Body of pancreas (tissue), 4 donors: ENCODE data around the gene TRIM52.

ENCODE experiments used
- CTCF ChIP-seq, 7 experiments: fragments of 450-650 bp in 4 of 7; fragments of 200-600 bp in 3 of 7; sonication (generic) in 3 of 7; IDR thresholded peaks; one replicate each; pipeline ENCODE4 v1.5.1; 2016 to 2019; ENCODE audit warnings: antibody characterized with exemption in 7 of 7
- POLR2A ChIP-seq, 3 donors: fragments of 450-650 bp; IDR thresholded peaks; one replicate each; pipeline ENCODE4 v1.6.1; 2016; ENCODE audit warnings: antibody characterized with exemption in 3 of 3, mild to moderate bottlenecking in 2 of 3

- TF ChIP-seq CTCF (IDR thresholded peaks at IDR 0.05) (no peak), POLR2A (IDR thresholded peaks at IDR 0.05) (no peak)
Measured at GRCh38 chr5:181239062-181239663, 21.8 kb downstream of the TRIM52 start.
